Endodermal cell (in vitro differentiated cells): ENCODE data around the gene GRM5. TPM values are rescaled to one million over a fixed set of nuclear protein-coding genes. Genes with fewer than 3 reads are reported as not detected.
"Not testable (repeated sequence)": the region's sequence is repeated elsewhere in the genome, so short reads cannot be mapped to it uniquely, and the experiment has no call there.

Source experiments
- DNase-seq: peaks from one replicate; pipeline ENCODE4 v3.0.0-alpha.2; 2017
- H3K27ac ChIP-seq: 2 replicates; pipeline ENCODE4 v1.5.1; 2013; ENCODE audit warnings: mild to moderate bottlenecking, low read depth, low read length, moderate library complexity
- H3K27me3 ChIP-seq: 2 replicates; pipeline ENCODE4 v1.6.1; 2013; ENCODE audit warnings: mild to moderate bottlenecking, low read length, moderate library complexity; ENCODE audit not compliant: insufficient read depth, control insufficient read depth, poor library complexity, severe bottlenecking
- H3K36me3 ChIP-seq: 2 replicates; pipeline ENCODE4 v1.7.0; 2013; ENCODE audit warnings: mild to moderate bottlenecking, low read length, moderate library complexity; ENCODE audit not compliant: control insufficient read depth, insufficient read depth
- H3K4me1 ChIP-seq: one replicate; pipeline ENCODE4 v1.7.0; 2013; ENCODE audit warnings: low read length; ENCODE audit not compliant: control insufficient read depth, insufficient read depth
- H3K4me3 ChIP-seq: 2 replicates; pipeline ENCODE4 v1.5.1; 2013; ENCODE audit warnings: mild to moderate bottlenecking, low read length, moderate library complexity
- H3K9ac ChIP-seq: 2 replicates; pipeline ENCODE4 v1.6.1; 2013; ENCODE audit warnings: mild to moderate bottlenecking, low read length, moderate library complexity; ENCODE audit not compliant: poor library complexity, severe bottlenecking; ENCODE audit errors: extremely low read depth
- H3K9me3 ChIP-seq: 2 replicates; pipeline ENCODE4 v1.6.1; 2013; ENCODE audit warnings: mild to moderate bottlenecking, low read length, moderate library complexity; ENCODE audit not compliant: control insufficient read depth
- H3K27ac Mint-ChIP-seq: 2 replicates; pipeline ENCODE4 v1.8.0; 2020; ENCODE audit warnings: mixed read lengths
- H3K27me3 Mint-ChIP-seq: 2 replicates; pipeline ENCODE4 v1.8.0; 2021; ENCODE audit warnings: mild to moderate bottlenecking, mixed read lengths; ENCODE audit not compliant: insufficient read depth
- H3K36me3 Mint-ChIP-seq: 2 replicates; pipeline ENCODE4 v1.8.0; 2020; ENCODE audit warnings: low read depth, mixed read lengths
- H3K4me1 Mint-ChIP-seq: 2 replicates; pipeline ENCODE4 v1.8.0; 2020; ENCODE audit warnings: mixed read lengths
- H3K4me3 Mint-ChIP-seq: 2 replicates; pipeline ENCODE4 v1.8.0; 2020; ENCODE audit warnings: mild to moderate bottlenecking, moderate library complexity, mixed read lengths
- H3K9me3 Mint-ChIP-seq: 2 replicates; pipeline ENCODE4 v1.8.0; 2020; ENCODE audit warnings: mild to moderate bottlenecking, mixed read lengths
- CTCF ChIP-seq: fragments of 200-600 bp; sonication (generic); conservative IDR thresholded peaks from 2 replicates; pipeline ENCODE4 v1.5.0; 2021; ENCODE audit warnings: antibody characterized with exemption, mild to moderate bottlenecking
- WGBS, 2 experiments: methylation state at CpG; one replicate each; pipeline versions ENCODE4 v1.1.5 to v1.1.7; 2013; ENCODE audit warnings: missing lambda C conversion rate in 2 of 2, mixed read lengths in 1 of 2; ENCODE audit not compliant: insufficient coverage in 1 of 2, insufficient read length in 1 of 2; 5-methylcytosine and 5-hydroxymethylcytosine counted together
- total RNA-seq, 2 donors: library from RNA; stranded (reverse); fragmentation: NEBNext Ultra II Directional in 1 of 2; extraction: Animal tissue kit (Norgen Biotek cat#: 25700) in 1 of 2; gene quantifications; 2 replicates in 1 of 2; 3 replicates in 1 of 2; pipeline ENCODE4 v1.2.1, GENCODE V29; 2021

Gene GRM5
- total RNA-seq, 2 donors from 2014 or later: 0.07 to 0.09 TPM

- H3K9me3 Mint-ChIP-seq: no peaks in the 10 kb centered on the region
- no peak overlapping the region for H3K4me3 Mint-ChIP-seq
- H3K9me3 ChIP-seq: no peaks in the 10 kb centered on the region
- no peak overlapping the region for H3K9ac ChIP-seq
- H3K27ac ChIP-seq: no peak overlapping the region
- DNase-seq: no peak
- H3K36me3 Mint-ChIP-seq: no peaks in the 10 kb centered on the region
- no peaks in the 10 kb centered on the region for H3K27me3 ChIP-seq
- H3K4me1 Mint-ChIP-seq: no peaks in the 10 kb centered on the region
- no peak overlapping the region for H3K27ac Mint-ChIP-seq
- no peaks in the 10 kb centered on the region for H3K36me3 ChIP-seq
- no peak overlapping the region for H3K4me3 ChIP-seq
- 83 to 92% methylated on average over 1 to 2 of the region's 2 CpGs for WGBS, 2 experiments
- H3K4me1 ChIP-seq: no peaks in the 10 kb centered on the region
- H3K27me3 Mint-ChIP-seq: no peaks in the 10 kb centered on the region
- no peak for TF ChIP-seq CTCF
These were observed 44.4 kb downstream of the GRM5 start for GRCh38 chr11:89021339-89021738.

- H3K27ac Mint-ChIP-seq, H3K4me1 Mint-ChIP-seq, H3K4me1 ChIP-seq, H3K4me3 ChIP-seq, H3K27ac ChIP-seq, DNase-seq, H3K4me3 Mint-ChIP-seq, H3K9ac ChIP-seq, H3K9me3 ChIP-seq, H3K27me3 Mint-ChIP-seq, H3K9me3 Mint-ChIP-seq, H3K36me3 ChIP-seq, H3K27me3 ChIP-seq, H3K36me3 Mint-ChIP-seq: not testable (repeated sequence)
These were observed 45.8 kb downstream of the GRM5 start for GRCh38 chr11:89019827-89020547.

- DNase-seq: no peak
- H3K9me3 ChIP-seq: no peaks in the 10 kb centered on the region
- no peak overlapping the region for H3K9ac ChIP-seq
- no peak overlapping the region for H3K27ac ChIP-seq
- H3K27ac Mint-ChIP-seq: no peak overlapping the region
- H3K4me1 ChIP-seq: no peaks in the 10 kb centered on the region
- no peak for TF ChIP-seq CTCF
- no peaks in the 10 kb centered on the region for H3K27me3 Mint-ChIP-seq
- no peak overlapping the region for H3K4me3 ChIP-seq
- H3K36me3 ChIP-seq: no peaks in the 10 kb centered on the region
- no peaks in the 10 kb centered on the region for H3K9me3 Mint-ChIP-seq
- no peaks in the 10 kb centered on the region for H3K27me3 ChIP-seq
- no peaks in the 10 kb centered on the region for H3K4me1 Mint-ChIP-seq
- no peak overlapping the region for H3K4me3 Mint-ChIP-seq
- no peaks in the 10 kb centered on the region for H3K36me3 Mint-ChIP-seq
These were observed 49.6 kb downstream of the GRM5 start for GRCh38 chr11:89016214-89016613.

- no peak overlapping the region for H3K9ac ChIP-seq
- no peaks in the 10 kb centered on the region for H3K27me3 ChIP-seq
- Mint-ChIP-seq H3K9me3 (no peaks in the 10 kb centered on the region), H3K4me3 (no peak overlapping the region), H3K36me3 (no peaks in the 10 kb centered on the region), H3K27ac (no peak overlapping the region), H3K4me1 (no peaks in the 10 kb centered on the region), H3K27me3 (no peaks in the 10 kb centered on the region)
- no peaks in the 10 kb centered on the region for H3K4me1 ChIP-seq
- H3K27ac ChIP-seq: no peak overlapping the region
- 95% methylated on average over 1 of the region's 1 CpG; no CpG with 5 or more reads in 1 of the 2 experiments for WGBS, 2 experiments
- no peak for TF ChIP-seq CTCF
- no peak for DNase-seq
- no peaks in the 10 kb centered on the region for H3K36me3 ChIP-seq
- no peaks in the 10 kb centered on the region for H3K9me3 ChIP-seq
- H3K4me3 ChIP-seq: no peak overlapping the region
These were observed 50.2 kb downstream of the GRM5 start for GRCh38 chr11:89015614-89016013.

- H3K9me3 Mint-ChIP-seq: not testable (repeated sequence)
These were observed 64.9 kb downstream of the GRM5 start for GRCh38 chr11:89000852-89001251.

More at GRCh38 chr11:89000852-89001251, 64.9 kb downstream of the GRM5 start:
- not testable (repeated sequence) for H3K9me3 ChIP-seq, H3K4me1 Mint-ChIP-seq, H3K9ac ChIP-seq, H3K27ac Mint-ChIP-seq, H3K27ac ChIP-seq, H3K27me3 Mint-ChIP-seq, H3K4me3 ChIP-seq, H3K36me3 Mint-ChIP-seq, H3K36me3 ChIP-seq, H3K4me1 ChIP-seq, H3K27me3 ChIP-seq, H3K4me3 Mint-ChIP-seq, DNase-seq
